ENCODE data around the gene WNT7B.

WNT7B gene

DNA sequence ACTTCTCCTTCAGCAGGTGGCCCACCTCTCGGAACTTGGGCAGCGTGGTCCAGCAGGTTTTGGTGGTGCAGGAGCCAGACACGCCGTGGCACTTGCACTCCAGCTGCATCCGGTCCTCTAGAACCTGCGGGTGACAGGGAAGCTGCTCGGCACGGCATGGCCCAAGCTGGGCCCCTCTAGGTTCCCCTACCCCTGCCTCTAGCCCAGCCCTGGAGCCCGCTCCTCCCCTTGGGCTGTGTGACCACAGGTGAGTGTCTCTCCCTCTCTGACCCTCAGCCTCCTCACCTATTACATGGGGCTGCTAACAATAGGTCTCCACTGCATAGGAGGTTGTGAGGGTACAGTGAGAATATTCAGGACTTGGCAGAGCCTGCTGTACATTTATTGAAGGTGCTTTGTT is 53.8 kb downstream of the WNT7B start:
- DNase-seq: no peak

DNA sequence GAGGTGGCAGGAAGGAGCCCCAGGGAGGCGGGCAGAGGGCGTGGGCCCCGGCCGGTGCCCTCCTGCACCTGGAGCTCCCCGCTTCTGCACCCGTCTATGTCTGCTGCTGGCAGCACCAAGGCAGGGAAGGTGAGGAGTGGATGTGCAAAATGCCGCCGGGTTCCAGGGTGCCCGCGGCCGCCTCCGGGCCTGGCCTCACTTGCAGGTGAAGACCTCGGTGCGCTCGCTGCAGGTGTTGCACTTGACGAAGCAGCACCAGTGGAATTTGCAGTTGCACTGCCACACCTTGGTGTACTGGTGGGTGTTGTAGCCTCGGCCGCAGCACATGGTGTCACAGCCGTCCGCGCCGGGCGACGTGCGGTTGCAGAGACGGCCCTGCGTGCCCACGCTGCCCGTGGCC is 54.3 kb downstream of the WNT7B start:
- DNase-seq: no peak

DNA sequence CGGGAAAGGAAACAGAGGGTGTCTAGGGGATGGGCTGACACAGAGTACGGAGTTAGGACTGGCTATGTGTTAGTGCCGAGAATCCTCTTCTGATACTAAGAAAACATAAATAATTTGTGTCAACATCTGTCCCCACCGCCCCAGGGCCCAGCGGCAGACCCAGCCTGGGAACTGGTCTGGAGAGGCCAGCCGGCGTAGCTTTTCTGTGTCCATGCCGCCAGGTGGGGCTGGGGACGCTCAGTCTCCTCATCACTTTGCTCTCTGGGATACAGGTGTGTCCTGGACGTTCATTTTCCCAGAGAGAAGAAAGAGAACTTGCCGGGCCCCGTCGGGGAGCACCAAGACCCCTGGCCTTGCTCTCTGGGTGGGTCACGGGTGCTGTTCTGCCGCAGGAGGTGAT is 54.7 kb downstream of the WNT7B start:
- DNase-seq: no peak

DNA sequence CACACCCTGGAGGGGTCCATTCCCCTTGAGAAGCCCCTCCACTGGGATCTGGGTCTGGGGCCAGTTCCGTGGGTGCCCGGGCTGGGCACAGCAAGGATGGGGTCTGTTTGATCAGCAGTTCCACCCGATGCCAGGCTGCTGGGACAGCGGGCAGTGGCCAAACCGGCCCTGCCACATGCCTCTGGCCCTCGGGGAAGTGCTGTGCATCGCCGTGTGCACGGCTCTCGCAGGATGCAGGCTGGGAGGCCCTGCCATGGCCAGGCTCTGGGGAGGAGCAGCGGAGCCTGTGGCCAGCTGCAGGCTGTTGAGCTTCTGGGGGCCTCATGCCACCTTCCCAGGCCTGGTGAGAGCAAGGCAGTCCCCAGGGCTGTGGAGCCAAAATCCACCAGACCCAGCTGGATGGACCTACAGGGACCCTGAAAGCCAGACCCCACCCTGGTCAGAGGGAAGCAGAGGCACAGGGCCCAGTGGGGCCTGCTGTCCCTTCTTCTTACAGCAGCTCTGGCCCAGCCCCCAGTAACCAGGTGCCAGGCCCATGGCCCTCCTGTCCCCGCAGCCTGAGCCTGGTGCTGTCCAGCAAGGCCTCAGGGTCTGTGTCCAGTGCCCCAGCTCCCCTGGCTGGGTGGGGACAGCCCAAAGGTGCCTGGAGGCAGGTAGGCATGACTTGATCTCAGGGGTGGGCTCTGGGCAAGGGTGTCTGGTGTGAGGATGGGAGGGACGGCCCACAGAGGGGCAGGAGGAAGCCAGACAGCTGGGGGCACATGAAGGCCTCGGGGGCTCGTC is 57.3 kb downstream of the WNT7B start:
- DNase-seq: no peak

DNA sequence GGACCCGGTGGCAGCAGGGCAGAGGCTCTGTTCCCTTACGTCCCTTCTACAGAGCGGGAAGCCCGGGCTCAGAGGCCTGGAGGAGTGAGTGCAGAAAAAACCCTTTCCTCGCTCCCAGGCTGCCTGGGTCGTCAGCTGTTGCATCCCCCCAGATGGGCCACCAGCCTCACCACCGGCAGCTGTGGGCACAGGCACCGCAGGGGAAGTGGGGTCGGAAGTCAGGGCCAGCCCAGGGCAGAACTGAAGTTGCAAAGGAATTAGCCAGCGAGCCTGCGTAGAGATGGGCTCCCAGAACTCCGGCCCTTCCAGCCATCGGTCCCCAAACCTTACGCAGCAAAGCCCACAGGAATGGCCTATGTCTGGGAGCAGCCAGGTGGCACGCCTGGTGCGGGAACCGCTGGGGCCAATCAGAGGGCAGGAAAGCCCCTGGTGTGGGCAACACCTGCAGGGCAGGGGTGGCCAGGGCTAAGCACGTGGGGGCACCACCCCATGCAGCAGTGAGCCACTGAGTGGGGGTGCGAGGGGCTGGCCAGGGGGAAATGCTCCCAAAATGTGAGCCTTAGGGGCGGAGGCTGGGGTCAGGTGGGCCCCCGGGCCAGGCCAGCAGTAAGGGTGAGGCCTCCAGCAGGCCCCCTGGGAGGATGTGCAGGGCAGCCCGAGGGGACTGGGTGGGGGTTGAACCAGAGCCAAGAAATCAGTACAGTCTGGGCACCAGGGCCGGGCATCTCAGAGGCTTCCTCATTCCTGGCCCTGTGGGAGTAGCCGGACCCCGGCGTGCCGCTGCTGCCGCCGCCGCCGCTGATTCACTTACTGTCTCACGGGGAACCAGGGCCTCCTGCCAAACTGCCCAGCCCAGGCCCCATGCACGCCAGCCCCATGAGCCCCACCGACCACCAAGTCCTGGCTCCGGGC is 58.2 kb downstream of the WNT7B start:
- DNase-seq: peak; percentile 71

DNA sequence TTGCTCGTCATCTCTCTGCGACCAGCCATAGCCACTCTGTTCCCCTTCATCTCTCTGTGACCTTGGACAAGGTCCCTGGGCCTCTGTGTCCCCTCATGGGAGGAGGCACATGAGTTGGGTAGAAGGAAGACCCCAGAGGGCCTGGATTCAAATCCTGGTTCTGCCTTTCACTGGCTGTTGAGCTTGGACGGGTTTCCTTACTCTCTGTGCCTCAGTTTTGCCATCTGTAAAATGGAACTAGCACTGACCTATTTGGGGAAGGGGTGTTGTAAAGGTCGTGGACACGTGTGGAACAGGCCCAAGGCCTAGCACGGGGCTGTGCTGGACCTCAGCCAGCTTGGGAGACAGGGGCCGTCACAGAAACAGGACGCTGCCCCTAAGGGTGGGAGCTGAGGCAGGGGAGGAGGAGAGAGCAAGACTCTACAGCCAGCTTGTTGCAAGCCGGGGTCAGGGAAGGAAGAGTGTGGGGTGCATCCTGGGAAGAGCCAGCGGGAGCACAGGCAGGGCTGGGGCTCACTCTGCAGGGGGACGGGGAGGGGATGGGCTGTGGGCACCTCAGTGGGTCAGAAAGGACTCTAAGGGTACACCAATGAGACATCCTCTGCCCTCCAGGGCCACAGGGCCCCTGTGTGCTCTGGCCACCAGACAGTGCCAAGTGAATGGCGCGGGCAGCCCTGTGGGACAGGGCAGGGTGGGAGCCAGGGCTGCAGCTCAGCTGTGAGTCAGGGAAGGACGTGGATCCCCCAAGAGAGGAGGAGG is 59.1 kb downstream of the WNT7B start:
- DNase-seq: no peak

DNA sequence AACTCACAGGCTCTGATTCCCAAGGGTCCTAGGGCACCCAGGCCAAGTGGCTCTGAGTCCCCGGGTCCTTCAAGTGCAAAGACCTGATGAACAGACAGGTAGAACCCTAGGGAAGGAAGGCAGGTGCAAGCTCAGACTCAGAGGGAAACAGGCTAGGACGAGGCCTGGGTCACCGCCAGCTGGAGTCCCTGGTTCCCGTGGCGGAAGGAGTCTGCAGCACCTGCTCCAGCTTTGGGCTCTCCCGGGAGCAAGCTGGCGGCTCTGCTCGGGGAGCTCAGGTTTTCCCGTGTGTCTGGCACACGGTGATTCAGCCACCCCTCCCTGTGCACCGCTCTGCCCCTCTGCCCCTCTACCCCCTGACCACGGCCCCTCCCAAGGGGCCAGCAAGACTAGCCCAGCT is 59.8 kb downstream of the WNT7B start:
- DNase-seq: no peak

DNA sequence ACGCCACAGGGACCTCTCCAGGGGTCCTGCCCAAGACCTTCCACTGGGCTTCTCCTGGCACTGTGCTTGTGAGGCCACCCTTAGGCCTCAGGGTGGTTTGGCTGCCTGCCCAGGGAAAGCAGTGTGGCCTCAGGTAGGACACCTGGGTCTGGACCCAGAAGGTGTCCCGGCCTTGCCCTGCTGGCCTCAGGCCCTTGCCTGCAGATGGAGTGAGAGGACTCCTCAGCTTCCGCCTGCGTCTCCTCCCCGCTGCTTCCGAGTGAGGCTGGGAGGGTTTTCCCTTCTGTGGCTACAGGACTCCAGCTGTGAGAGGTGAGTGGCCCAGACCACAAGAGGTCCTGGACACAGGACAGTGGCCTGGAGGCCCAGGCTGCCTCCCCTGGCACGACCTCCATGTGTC is 60.4 kb downstream of the WNT7B start:
- DNase-seq: no peak

DNA sequence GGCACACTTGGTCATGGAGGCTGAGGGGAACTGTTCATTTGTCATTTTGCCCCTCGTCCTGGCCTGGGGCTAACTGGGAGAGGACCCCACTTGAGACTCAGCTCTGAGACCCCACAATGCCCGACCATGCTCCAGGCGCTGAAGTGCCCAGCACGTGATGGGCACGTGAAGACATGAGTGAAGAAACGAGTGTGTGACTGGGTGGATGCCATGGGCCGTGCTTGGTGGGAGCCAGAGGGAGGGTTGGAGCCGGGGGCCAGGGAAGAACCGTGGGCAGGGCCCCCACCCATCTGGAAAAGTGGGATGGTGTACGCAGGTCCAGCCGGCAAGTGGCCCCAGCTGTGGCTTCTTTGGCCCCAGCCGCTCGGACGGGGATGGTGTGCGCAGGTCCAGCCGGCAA is 61.1 kb downstream of the WNT7B start:
- DNase-seq: no peak

DNA sequence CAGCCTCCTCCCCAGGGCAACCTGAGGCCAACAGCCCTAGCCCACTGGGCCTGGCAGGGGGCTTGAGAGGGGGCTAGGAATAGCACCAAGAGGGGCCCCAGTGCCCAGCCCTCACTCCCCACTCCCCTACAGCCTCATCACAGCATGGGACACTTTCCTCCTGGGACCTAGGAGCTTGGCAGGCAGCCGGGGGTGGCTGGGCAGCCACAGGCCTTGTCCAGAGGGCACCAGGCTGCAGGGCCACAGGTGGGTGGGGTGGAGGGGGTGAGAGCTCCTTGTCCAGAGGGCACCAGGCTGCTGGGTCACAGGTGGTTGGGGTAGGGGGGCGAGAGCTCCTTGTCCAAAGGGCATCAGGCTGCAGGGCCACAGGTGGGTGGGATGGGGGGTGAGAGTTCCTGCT is 61.8 kb downstream of the WNT7B start:
- DNase-seq: no peak

DNA sequence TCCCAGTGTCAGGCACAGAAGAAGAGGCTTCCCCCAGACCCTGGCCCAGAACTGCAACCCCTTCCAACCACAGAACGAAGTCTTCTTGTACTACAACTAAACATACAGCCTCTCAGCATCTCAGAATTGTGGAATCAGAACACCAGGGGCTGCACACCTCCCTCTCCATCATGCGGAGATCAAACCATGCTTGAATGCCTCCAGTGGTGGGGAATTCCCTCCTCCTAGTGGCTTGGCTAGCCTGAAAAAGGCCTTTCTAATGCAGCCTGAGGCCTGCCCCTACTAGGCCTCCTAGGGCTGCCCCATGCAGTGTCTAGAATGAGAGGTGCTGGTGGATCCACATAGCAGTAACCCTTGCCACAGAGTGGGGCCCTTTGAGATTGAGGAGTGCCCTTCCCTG is 62.7 kb downstream of the WNT7B start:
- no peak for DNase-seq

DNA sequence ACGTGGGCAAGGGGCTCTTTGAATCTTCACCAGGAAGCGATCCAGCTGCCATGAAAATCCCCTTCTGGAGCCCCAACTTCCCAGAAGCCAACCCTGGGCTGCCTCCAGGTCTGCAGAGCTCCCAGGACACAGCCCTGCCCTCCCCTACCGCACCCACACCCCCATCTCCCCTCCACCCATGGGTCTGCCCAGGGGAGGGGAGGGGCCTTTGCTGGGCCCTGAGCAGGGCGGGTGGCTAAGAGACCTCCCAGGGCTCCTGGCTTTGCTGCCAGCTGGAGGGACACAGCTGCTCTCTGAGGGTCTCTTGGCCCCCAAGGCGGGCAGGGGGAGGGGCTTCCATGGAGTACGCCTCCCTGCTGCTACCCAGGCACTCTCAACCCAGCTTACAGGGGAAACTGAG is 64.1 kb downstream of the WNT7B start:
- no peak for DNase-seq

DNA sequence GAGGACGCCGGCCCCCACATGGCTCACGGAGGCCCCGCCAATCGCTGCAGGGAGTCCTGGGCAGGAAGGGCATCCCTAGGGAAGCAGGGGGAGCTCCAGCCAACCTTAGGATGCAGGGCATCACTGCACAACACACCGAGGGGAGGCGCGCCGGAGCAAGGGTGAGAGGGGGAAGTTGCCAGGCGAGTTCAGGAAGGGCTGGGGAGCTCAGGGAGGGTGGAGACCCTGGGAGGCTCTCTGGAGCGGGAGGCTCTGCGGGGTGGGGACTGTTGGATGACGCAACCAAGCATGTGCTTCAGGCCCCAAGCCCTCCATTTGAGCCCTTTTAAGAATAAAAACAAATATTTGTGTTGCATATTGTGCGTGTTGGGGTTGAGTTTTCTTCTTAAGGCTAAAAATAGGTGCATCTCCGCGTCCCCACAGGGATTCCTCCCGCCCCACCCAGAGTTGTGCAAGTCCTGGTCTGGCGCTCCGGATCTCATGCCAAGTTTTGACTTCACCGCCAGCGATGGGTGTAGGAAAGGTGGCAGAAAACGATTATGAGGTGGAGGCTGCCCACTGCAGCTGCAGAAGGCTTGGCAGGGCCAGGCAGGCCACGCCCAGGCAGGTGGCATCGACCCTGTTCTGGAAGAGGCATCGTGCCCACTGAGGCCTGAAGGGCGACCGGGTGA is 65.2 kb downstream of the WNT7B start:
- peak; percentile 43 for DNase-seq

DNA sequence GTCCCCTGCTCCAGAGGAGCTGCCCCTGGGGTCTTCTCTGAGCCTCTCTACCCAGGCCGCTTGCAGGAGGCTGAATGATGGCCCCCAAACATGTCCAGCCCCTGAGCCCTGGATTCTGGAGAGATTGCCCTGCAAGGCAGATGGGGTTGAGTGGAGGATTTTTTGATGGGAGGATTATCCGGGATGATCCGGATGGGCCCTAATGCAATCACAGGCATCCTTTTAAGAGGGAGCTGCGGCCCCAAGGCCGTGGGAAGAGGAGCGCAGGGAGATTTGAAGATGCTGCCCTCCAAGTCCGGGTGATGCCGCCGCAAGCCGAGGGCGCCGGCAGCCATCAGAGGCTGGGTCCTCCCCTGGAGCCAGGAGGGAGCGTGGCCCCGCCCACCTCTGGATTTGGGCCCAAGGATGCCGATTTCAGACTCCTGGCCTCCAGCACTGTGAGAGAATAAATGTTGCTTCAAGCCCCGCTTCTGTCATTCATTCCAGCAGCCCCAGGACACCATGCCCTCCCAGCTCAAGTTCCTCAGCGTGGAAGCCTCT is 66.0 kb downstream of the WNT7B start:
- no peak for DNase-seq

DNA sequence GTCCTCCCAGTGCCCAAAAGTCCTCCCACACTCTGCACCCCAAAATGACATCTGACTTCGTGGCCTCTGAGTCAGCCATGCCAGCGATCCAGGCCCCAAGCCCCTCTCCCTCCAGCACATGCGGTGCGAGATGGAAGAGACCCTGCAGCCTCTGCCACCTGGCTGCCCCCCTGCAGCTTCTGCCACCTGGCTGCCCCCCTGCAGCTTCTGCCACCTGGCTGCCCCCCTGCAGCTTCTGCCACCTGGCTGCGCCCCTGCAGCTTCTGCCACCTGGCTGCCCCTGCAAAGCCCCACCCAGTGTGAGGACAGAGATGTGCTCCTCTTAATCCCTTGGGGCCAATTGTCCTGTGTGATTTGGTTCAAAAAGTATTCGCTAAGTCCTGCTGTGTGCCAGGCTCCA is 68.0 kb downstream of the WNT7B start:
- no peak for DNase-seq

DNA sequence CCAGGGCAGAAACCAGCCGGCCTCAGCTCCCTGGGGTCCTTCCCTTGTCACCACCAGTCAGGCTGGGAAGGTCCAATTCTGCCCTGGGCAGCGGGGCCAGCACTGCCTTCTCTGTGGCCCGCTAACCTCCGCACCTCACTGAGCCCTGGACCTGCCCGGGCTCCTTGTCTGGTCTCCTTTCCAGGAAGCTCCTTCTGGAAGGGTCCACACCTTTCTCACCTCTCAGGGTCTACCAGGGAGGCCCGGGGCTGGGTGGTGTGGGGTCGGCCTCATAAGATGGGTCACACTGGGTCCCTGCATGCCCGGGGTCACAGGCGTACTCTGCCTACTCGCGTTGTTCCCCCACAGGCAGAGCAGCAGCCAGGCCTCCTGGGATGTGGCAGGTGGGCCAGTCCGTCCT is 69.0 kb downstream of the WNT7B start:
- no peak for DNase-seq

DNA sequence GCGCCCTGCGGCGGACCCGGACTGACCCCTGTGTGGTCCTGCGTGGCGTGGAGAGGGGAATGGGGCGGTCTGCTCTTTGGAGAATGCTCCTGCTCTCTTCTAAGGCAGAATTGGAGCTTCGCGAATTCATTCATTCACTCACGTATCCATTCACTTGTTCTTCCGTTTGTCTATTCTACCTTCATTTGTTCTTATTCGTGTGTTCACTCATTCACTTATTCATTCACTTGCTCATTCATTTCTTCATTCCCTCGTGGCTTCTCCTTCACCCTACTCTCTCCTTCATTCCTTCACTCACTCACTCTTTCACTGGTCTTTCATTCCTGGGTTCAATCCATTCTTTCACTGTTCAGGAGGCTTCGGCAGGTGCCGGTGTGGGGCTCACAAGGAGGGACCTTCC is 69.6 kb downstream of the WNT7B start:
- DNase-seq: no peak

DNA sequence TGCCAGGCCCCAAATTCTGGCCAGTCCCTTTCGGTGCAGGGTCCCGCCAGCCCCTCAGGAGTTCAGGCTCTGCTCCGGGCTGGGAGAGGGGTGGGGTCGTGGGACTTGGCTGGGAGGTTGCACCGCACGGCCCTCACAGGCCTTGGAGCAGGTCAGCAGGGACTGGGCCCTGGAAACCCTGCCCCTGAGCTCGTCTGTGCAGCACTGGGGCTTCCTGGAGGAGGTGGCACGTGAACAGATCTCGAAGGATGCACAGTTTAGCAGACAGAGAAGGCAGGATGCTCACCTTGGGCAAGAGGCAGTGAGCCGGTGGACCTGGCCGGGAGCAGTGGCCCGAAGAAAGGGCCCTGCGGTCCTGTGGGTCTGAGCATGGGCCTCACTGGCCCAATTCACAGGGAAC is 70.0 kb downstream of the WNT7B start:
- DNase-seq: no peak

DNA sequence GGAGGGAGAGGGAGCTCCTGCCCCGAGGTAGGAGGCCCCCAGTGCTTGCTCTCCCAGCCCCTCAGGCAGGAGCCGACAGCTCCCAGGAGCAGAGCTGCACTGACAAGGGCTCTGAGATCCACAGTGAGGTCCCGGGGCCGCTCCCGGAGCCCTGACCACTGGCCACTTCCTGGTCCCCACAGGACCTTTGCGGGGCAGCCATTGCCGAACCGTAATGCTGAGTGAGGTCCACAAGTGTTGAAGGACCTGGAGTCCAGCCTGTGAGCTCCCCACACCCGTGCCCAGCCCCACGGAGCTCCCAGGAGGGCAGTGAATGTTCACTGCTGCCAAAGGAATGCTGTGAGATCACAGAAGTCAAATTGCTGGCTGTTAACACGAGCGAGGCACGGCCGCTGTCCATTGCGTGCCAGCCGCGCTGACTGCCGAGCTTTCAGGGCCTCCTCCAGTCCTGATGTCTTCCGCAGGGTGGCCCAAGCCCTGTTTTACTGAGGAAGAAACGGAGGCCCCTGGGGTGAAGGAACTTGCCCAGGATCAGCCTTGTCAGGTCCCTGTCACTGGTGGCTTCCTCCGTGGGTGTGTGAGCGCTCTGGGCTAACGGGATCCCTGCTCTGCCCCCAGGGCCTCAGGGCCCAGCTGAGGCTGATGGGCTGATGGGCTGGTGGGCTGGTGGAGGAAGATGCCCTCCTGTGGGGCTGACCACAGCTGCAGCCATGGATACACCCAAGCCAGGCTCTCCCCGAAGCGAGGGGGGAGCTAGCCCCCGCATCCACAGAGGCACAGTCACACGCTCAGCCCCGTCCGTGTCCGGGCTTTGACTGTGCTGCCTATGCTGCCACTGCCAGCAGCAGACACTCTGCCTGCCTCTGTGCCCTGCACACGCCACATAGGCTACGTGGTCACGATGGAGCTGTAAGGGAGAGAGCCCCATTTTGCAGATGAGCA is 70.8 kb downstream of the WNT7B start:
- no peak for DNase-seq

DNA sequence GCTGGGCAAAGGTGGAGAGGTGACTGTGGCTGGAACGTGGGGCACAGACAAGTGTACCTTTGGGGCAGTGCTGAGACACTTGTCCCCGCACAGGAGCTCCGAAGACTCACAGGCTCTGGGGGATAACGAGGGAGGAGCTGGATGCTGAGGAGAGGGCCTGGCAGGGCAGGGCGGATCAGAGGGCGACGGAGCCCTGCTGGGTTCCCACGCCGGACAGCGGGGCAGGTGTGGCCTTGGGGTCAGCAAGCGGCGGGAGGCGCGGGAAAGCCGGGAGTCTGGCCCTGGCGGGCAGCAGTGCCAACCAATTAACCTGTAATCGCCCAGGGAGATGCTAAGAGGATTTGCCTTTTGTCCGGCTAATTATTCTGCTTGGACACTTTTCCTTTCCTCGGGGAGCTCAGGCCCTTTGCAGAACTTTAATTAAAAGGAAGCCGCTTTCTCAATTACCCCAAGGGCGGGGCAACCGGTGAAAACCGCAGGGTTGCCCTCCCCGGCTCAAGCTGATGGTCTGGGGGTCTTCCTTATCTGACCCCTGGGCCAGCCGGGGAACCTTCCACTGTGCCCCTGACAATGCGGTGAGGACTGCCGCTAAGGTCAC is 71.5 kb downstream of the WNT7B start:
- no peak for DNase-seq

DNA sequence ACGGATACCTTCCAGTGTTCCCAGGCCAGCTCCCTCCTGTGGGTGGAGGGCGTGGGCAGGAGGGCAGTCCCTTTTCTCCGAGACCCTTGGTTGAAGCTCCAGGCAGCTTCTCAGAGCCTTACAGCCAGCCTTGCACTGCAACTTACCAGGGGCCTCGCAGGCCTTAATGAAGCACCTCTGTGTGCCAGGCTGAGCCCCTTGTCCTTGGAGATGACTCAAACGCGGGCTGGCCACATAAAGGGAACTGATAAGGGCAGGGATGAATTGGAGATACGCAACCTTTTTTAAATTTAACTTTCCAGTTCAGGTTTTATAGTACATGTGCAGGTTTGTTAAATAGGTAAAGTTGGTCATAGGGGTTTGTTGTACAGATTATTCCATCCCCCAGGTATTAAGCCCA is 72.7 kb downstream of the WNT7B start:
- DNase-seq: no peak
